ENCODE results near the gene ADAMTS8. TPM values are rescaled to one million over a fixed set of nuclear protein-coding genes. Genes with fewer than 3 reads are reported as not detected.

Gene ADAMTS8
- total RNA-seq, 1 donor, result 2.6 TPM

- TF ChIP-seq, protein P1, sequence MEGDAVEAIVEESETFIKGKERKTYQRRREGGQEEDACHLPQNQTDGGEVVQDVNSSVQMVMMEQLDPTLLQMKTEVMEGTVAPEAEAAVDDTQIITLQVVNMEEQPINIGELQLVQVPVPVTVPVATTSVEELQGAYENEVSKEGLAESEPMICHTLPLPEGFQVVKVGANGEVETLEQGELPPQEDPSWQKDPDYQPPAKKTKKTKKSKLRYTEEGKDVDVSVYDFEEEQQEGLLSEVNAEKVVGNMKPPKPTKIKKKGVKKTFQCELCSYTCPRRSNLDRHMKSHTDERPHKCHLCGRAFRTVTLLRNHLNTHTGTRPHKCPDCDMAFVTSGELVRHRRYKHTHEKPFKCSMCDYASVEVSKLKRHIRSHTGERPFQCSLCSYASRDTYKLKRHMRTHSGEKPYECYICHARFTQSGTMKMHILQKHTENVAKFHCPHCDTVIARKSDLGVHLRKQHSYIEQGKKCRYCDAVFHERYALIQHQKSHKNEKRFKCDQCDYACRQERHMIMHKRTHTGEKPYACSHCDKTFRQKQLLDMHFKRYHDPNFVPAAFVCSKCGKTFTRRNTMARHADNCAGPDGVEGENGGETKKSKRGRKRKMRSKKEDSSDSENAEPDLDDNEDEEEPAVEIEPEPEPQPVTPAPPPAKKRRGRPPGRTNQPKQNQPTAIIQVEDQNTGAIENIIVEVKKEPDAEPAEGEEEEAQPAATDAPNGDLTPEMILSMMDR (IDR thresholded peaks at IDR 0.05; ENCODE audit: insufficient read depth, low read length), result no peak
- DNase-seq (ENCODE audit: low read depth), result no peak
- H3K4me3 ChIP-seq (ENCODE audit: low read depth, low read length), result no peak overlapping the region
These were observed 42.7 kb upstream of the ADAMTS8 start for GRCh38 chr11:130470832-130471706.

DNA sequence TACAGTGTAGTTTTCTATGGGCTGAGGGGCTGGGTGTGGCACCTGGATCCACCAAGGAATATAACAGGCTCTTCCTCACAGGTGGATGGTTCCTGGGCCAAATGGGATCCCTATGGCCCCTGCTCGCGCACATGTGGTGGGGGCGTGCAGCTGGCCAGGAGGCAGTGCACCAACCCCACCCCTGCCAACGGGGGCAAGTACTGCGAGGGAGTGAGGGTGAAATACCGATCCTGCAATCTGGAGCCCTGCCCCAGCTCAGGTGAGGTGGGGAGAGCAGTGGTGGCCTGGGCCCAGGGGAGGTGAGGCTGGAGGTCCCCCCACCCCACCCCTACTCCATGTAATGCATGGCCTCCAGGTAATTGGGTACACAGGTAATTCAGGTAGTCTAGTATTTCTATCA is 40.8 kb upstream of the ADAMTS8 start:
- TF ChIP-seq, protein P1 (IDR thresholded peaks at IDR 0.05; ENCODE audit: insufficient read depth, low read length), result no peak
- H3K4me3 ChIP-seq (ENCODE audit: low read depth, low read length), result no peak overlapping the region
- DNase-seq (ENCODE audit: low read depth), result no peak

DNA sequence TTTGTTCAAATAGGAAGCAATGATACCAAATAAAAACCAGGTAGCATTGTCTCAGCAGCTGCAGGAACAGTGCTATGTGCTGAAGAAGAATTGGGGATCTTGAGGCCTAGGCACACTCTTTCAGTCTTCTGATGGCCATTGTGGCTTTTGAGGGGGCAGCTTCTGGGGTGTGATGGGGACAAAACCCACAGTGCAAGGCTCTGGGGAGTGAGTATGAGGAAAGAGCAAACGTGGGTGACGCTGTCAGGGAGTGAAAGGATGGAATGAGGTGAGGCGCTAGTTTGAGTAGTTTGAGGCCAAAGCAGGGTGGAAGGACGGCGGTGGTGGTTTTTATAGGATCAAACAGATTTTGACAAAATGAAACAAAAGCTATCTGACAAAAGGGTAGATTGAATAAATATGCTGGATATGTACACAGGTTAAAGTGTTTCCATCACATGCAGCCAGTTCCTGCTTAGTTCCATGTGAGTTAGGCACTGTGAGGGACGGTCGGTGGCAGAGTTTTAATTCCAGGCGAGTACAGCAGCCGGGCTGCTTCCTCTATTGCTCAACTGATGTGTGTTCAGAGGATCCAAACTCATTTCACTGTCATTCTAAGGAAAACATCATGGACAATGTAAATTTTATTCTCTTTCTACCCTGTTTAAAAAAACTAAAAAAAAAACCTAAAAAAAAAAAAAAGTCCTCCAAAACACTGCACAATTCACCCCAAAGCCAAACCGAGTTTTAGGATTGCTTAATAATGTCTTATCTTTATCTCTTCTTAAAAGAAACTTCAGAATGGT is 38.9 kb upstream of the ADAMTS8 start:
- DNase-seq (ENCODE audit: low read depth), result no peak
- H3K4me3 ChIP-seq (ENCODE audit: low read depth, low read length), result no peak overlapping the region
- TF ChIP-seq, protein P1 (IDR thresholded peaks at IDR 0.05; ENCODE audit: insufficient read depth, low read length), result no peak

GRCh38 chr11:130465263-130465662 is 36.9 kb upstream of the ADAMTS8 start:
- H3K4me3 ChIP-seq (ENCODE audit: low read depth, low read length), result no peak overlapping the region
- TF ChIP-seq, protein P1 (IDR thresholded peaks at IDR 0.05; ENCODE audit: insufficient read depth, low read length), result no peak
- DNase-seq (ENCODE audit: low read depth), result no peak

DNA sequence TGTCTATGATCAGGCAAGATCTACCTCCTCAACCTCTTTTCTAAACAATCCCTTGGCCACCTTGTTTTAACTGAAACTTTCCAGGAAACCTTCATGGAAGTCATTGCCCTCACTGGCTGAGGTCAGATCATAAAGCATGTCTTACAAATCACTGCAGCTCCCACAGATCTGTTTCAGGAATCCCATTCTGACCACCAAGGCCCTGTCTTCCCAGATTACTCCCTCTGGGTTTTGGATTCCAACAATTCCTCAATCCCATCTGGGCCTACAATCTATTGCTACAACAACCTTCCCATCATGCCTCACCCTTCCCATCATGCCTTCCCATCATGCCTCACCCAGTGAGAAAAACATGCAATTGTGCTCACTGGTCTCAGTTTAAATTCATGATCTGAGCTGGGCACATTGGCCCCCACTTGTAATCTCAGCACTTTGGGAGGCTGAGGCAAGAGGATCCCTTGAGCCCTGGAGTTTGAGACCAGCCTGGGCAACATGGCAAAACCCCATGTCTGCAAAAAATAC is 35.9 kb upstream of the ADAMTS8 start:
- H3K4me3 ChIP-seq (ENCODE audit: low read depth, low read length), result no peak overlapping the region
- TF ChIP-seq, protein P1 (IDR thresholded peaks at IDR 0.05; ENCODE audit: insufficient read depth, low read length), result no peak
- peak; percentile 45 for DNase-seq (ENCODE audit: low read depth)

DNA sequence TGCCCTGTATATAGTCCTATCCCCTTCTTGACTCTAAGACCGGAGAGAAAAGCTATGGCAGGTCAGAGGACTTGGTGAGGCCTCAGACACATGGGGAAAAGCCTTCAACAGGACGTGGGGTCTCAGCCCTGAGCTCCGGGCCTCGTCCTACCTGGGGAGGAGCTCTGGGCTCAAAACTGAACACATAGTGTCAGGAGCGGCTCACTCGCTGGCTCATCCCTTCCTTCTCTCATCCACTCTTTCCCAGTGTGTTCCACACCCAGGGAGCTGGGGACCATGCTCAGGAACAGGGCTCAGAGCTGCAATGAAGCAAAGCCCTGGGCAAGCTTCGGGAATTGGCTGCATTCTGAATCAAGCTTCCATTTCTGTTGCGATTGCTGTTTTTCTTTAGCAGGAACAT is 34.5 kb upstream of the ADAMTS8 start:
- DNase-seq (ENCODE audit: low read depth), result no peak

More for the DNA sequence above, 34.5 kb upstream of the ADAMTS8 start:
- TF ChIP-seq, protein P1 (IDR thresholded peaks at IDR 0.05; ENCODE audit: insufficient read depth, low read length), result no peak
- H3K4me3 ChIP-seq (ENCODE audit: low read depth, low read length), result no peak overlapping the region
